ENCODE results near the gene EHMT1. TPM values are rescaled to one million over a fixed set of nuclear protein-coding genes. Genes with fewer than 3 reads are reported as not detected.
"Not testable (repeated sequence)": the region's sequence is repeated elsewhere in the genome, so short reads cannot be mapped to it uniquely, and the experiment has no call there.

EHMT1 gene
- total and polyA plus RNA-seq, 2 of the 8 experiments (the other 6 are each of a cell fraction or from before 2014, with no cell fraction given) = 95.7 to 163 TPM

GRCh38 chr9:137725598-137725997 lies 106.8 kb downstream of the EHMT1 start (continued):
- no peak for TF ChIP-seq CHD2 (IDR thresholded peaks at IDR 0.05; ENCODE audit: low read length)
- no peak for TF ChIP-seq BACH1 (IDR thresholded peaks at IDR 0.05; ENCODE audit: low read length)
- TF ChIP-seq RNF2 (IDR thresholded peaks at IDR 0.05; ENCODE audit: borderline replicate concordance, low read depth, low read length, missing control alignments, poor library complexity, severe bottlenecking) = no peak
- TF ChIP-seq SAP30 (IDR thresholded peaks at IDR 0.05; ENCODE audit: insufficient read depth, insufficient replicate concordance, low read length) = no peak
- TF ChIP-seq EGR1 (IDR thresholded peaks at IDR 0.05; ENCODE audit: borderline replicate concordance, low read depth, low read length) = no peak

GRCh38 chr9:137726336-137726735 lies 107.5 kb downstream of the EHMT1 start:
- not testable (repeated sequence) for H3K23ac ChIP-seq (ENCODE audit: insufficient read length); H4K8ac ChIP-seq (ENCODE audit: extremely low read depth, insufficient read depth, low read length); H4K91ac ChIP-seq (replicated peaks; ENCODE audit: insufficient read length, low read length); H3K27ac ChIP-seq (ENCODE audit: low read depth, low read length); H3K4ac ChIP-seq (replicated peaks; ENCODE audit: insufficient read length, low read depth, low read length); H3K56ac ChIP-seq (replicated peaks; ENCODE audit: insufficient read length, low read depth, low read length); H2BK15ac ChIP-seq (ENCODE audit: low read length); FAIRE-seq; H2BK20ac ChIP-seq (ENCODE audit: low read length); H2AFZ ChIP-seq (ENCODE audit: low read length); H3K18ac ChIP-seq (ENCODE audit: extremely low read depth, low read length); H3K9ac ChIP-seq (replicated peaks in 1 of 4; ENCODE audit: extremely low read depth in 1 of 4, low read depth in 3 of 4, low read length in 3 of 4); DNase-seq (ENCODE audit: low read depth in 1 of 2, low spot score in 2 of 2); H3K23me2 ChIP-seq (ENCODE audit: low read depth, low read length); H3K27me3 ChIP-seq (replicated peaks in 1 of 4; ENCODE audit: control insufficient read depth in 3 of 4, extremely low read depth in 1 of 4, insufficient read depth in 3 of 4, low read length in 3 of 4); H4K5ac ChIP-seq (ENCODE audit: insufficient read length, low read depth, low read length); H3K9me3 ChIP-seq (ENCODE audit: insufficient read depth in 2 of 2, low read depth in 1 of 2, low read length in 1 of 2); H3K14ac ChIP-seq (ENCODE audit: insufficient read length); H2BK120ac ChIP-seq (replicated peaks; ENCODE audit: low read depth, low read length); H3K4me3 ChIP-seq (ENCODE audit: extremely low read depth in 1 of 4, insufficient read depth in 2 of 4, low read depth in 3 of 4, low read length in 4 of 4); H2AK5ac ChIP-seq (ENCODE audit: low read depth, low read length); H3K4me2 ChIP-seq (ENCODE audit: insufficient read depth in 1 of 2, low read depth in 2 of 2, low read length in 2 of 2); H2BK12ac ChIP-seq (ENCODE audit: low read depth, low read length); H2BK5ac ChIP-seq (ENCODE audit: low read depth, low read length)
- CTCF ChIA-PET (ENCODE audit: partially characterized antibody) = interaction anchor here (0.6 to 1.3 kb wide), 5 partner anchors 9 to 53 kb away, joined by 3 to 4 read pairs (median 3); no protein-coding TSS in a partner anchor
- peaks cover 8 to 74% of the 10 kb centered on the region in 2 experiments; a peak in 2 of 4 replicates for H3K79me2 ChIP-seq (ENCODE audit: control insufficient read depth in 1 of 2, insufficient read depth in 2 of 2, low read length in 2 of 2)
- POLR2A ChIA-PET (ENCODE audit: partially characterized antibody) = interaction anchor here (1.4 kb wide), 1 partner anchor 12 kb away, joined by 7 read pairs; no protein-coding TSS in a partner anchor
- 90% methylated on average over 4 of the region's 19 CpGs; no CpG with 5 or more reads in 1 of the 2 experiments for WGBS, 2 experiments (ENCODE audit: extremely low coverage in 1 of 2, insufficient coverage in 1 of 2, insufficient read length in 1 of 2, insufficient replicate concordance in 2 of 2, low coverage in 1 of 2, low lambda C conversion rate in 2 of 2, missing lambda C conversion rate in 1 of 2)
- H3K4me1 ChIP-seq (replicated peaks in 1 of 4; ENCODE audit: control insufficient read depth in 3 of 4, insufficient read depth in 4 of 4, low read length in 3 of 4) = peaks cover 2 to 14% (median 8%) of the 10 kb centered on the region in 4 experiments; a peak in 5 of 7 replicates
- H3K79me1 ChIP-seq (ENCODE audit: low read depth, low read length) = peaks cover 21% of the 10 kb centered on the region
- H4K20me1 ChIP-seq (replicated peaks in 1 of 2; ENCODE audit: control insufficient read depth in 1 of 2, insufficient read depth in 2 of 2, low read length in 2 of 2) = peaks cover 7 to 13% of the 10 kb centered on the region in 2 experiments
- H3K36me3 ChIP-seq (ENCODE audit: control insufficient read depth in 2 of 4, insufficient read depth in 4 of 4, low read length in 3 of 4) = peaks cover 6 to 23% (median 13%) of the 10 kb centered on the region in 4 experiments; a peak in 6 of 8 replicates

All from H1 (cell line).